Measurements from ENCODE around the gene CRTAC1.

CRTAC1 gene, protein sequence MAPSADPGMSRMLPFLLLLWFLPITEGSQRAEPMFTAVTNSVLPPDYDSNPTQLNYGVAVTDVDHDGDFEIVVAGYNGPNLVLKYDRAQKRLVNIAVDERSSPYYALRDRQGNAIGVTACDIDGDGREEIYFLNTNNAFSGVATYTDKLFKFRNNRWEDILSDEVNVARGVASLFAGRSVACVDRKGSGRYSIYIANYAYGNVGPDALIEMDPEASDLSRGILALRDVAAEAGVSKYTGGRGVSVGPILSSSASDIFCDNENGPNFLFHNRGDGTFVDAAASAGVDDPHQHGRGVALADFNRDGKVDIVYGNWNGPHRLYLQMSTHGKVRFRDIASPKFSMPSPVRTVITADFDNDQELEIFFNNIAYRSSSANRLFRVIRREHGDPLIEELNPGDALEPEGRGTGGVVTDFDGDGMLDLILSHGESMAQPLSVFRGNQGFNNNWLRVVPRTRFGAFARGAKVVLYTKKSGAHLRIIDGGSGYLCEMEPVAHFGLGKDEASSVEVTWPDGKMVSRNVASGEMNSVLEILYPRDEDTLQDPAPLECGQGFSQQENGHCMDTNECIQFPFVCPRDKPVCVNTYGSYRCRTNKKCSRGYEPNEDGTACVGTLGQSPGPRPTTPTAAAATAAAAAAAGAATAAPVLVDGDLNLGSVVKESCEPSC

DNA sequence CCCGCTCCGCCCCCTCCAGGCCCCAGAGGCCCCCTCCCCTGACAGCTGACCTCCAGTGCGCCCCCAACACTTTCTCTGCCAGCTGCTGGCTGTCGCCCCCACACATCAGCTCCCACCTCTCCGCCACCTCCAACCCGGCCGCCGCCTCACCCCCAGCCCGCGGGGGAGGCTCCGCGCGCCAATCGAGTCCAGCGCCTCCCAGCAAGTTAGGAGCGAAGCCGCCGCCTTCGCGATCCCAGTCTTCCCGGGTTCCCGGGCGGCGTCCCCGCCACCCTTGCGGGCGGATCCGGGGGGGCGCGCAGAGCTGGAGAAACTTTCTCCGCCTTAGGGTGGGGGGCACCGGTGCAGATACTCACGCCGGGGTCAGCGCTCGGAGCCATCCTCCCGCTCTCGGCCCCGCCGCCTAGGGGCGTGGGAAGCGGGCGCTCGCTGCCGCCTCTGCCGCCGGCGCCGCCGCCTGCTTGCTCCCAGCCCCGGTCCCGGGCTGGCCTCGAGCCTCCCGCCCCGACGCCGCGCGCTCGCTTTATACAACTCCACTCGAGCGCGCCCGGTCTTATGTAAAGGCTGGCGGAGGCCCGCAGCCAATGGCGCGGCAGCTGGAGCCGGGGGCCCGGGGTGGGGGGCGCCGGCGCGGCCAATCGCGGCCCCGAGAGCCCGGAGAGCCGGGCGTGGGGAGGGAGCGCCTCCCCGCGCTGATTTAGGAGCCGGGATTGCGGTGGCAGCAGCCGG is at the start of gene CRTAC1:
Gene CRTAC1, minus strand, starts transcription at position 529 of the 729 bp plus-strand sequence. Its CDS starts 149 bp downstream, at position 380.
- DNase-seq, result no peak

DNA sequence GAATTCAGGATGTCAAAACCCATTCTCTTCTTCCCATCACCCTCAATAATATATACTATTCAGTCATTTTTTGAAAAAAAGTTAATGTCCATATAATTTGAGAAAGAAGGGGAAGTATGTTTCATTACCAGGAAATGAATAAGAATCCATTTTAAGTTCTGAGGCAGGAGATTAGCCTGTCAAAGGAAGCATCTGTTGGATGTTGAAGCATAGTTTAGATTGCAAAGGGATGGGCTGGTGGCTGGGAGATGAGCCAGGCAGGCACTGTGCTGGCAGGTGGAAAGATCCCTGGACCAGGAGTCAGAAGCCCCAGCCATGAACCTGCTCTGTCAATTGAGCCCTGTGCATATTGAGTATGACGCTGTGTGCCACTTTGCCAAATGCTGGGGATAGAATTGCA is 48.4 kb upstream of the CRTAC1 start:
- DNase-seq, result no peak

DNA sequence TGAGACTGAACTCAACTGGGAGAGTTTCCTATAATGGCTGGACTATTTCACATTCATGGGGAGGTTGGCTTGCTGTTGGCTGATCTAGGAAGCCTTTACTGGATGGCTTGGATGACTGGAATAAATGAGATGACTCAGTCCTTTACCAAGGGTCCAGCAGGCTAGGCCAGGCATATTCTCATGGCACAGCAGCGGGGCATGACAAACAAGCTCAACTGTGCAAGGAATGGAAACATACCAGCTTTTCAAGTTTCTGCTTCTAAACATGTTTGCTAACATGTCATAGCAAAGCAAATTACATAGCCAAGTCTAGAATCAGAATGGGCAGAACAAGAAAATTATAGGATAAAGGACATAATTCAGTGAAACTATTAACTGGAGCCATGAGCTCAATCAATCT is 46.8 kb upstream of the CRTAC1 start:
- DNase-seq, result no peak

DNA sequence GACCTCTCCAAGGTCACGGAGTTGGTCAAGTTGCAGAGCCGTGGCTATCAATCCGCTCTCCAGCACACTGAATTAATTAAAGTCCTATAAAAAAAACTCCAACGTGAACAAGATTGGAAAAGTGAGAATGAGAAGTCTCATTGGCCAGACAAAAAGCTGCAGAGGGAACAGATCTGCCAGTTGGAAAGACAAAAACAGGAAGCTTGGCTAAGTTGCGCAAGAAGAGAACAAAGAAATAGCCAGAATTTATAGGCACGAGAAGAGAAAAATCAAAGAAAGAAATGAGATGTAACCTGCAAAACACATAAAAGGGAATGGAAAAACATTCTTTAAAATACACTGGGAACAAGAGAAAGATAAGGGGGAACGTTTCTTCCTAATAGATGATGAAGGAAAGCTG is 45.7 kb upstream of the CRTAC1 start:
- peak; percentile 30 for DNase-seq

DNA sequence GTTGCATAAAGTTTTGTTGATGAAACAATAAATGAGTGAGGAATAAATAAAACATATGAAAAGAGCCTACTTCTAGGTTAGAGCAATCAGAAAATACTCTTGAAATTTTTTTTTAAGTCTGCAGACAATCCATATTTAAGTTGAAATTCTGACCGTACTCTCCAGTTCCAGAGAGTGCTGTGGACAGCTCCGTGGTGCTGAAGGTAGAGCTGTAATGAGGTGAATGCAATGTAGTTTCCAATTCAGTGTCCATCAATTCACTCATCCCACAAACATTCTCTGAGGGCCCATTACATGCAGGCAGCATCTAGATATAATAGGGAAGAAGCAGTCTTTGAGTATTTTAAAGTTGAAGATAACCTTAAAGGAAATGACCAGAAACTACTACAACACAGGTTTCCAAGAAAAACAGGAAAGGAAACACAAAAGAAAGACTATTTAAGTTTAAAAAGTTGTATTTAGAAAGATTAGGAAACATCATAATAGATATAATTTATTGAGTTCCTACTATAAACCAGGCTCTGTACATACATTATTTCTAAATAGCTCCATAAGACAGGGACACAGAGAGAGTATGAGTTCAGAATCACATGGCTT is 44.0 kb upstream of the CRTAC1 start:
- DNase-seq, result peak; percentile 31

DNA sequence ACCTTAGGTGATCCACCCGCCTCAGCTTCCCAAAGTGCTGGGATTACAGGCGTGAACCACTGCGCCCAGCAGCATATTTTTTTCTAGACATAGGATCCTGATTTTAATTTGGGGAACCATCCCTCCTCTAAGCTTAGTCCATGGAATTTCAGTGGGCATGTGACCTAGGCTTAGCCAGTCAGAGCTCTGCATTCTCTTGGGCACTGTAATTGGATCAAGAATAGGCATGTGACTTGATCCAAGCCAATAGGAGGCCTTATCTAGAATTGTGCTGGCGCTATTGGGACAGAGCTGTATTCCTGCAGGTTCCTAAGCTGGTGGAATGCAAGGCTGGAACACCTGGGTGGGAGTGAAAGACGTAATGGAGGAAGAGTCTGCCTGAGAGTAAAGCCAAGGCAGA is 36.7 kb upstream of the CRTAC1 start:
- no peak for DNase-seq

DNA sequence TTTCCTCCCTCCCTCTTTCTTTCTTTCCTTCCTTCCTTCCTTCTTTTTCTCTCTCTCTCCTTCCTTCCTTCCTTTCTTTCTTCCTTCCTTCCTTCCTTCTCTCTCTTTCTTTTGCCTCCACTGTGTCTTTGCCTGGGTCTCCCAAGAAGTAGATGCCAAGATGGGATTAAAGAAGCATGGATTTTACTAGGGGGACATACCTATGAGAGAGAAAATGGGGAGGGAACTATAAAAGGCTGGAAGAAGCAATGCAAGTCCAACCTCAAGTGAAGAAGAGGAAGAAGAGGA is 33.3 kb upstream of the CRTAC1 start:
- DNase-seq, result no peak

DNA sequence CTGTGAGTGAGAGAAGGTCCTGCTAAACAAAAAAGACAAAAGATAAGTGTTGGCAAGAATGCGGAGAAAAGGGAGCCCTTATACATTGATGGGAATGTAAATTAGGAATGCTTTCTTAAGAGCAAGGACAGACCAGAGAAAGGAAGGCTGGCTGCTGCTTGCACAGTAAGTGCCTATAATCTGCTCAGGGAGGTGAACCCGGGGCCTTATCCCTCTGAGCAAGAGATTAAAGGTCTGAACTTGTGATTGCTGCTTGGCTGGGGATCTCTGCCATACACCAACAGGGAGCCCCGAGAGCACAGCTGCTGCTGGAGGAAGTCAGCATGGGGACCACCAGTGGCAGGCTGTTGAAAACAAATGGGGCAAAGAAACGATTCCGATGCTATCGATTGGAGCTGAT is 32.0 kb upstream of the CRTAC1 start:
- no peak for DNase-seq

DNA sequence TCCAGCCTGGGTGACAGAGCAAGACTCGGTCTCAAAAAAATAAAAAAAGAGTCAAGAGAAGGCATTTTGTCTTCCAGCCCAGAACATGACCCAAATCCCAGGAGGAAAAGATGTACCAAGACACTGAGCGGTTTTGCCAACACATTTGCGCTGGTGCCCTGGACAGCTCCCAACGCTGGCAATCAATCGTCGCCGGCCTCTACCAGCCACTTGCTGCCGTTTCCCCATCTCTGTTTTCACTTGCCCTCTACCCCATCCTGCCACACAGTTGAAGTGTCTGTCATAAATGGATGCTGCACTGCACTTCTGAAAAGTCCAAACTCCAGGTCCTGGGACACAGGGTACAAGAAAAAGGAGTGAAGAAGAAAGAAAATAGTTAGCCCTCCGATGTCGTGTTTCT is 29.7 kb upstream of the CRTAC1 start:
- DNase-seq, result no peak

GRCh38 chr10:98058295-98058694 is 27.9 kb upstream of the CRTAC1 start:
- no peak for DNase-seq

- peak; percentile 65 for DNase-seq
These were observed 25.6 kb upstream of the CRTAC1 start for GRCh38 chr10:98055841-98056516.

DNA sequence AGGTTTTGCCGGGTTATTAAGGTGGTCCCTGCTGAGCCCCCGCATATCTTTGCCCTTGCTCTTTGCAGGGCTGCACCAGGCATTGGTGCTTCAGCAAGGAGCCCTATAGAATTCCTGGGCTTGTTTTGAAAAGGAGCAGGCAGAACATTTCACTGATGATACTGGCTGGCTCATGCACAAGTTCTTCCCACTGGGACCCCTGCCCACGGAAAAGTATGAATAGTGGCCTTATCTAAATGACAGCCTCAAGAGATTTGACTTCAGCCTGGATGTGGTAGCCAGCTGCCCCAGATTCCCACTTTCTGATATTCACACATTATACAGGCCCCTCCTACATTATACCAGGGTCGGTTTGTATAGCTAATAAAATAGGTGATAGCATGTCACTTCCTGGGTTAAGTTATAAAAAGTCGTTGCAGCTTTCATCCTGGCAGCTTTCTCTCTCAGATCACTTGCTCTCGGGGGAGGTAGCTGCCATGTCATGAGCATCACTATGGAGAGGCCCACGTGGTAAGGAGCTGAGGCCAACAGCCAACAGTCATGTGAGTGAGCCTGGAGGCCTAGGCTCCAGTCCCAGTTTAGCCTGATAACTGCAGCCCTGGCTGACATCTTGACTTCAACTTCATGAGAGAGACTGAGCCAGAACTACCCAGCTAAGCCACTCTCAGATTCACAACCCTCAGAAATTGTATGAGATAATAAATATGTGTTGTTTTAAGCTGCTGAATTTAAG is 16.8 kb upstream of the CRTAC1 start:
- peak; percentile 66 for DNase-seq

GRCh38 chr10:98045785-98046389 is 15.5 kb upstream of the CRTAC1 start:
- peak; percentile 79 for DNase-seq

- DNase-seq, result peak; percentile 82
These were observed 11.1 kb upstream of the CRTAC1 start for GRCh38 chr10:98041352-98042043.

DNA sequence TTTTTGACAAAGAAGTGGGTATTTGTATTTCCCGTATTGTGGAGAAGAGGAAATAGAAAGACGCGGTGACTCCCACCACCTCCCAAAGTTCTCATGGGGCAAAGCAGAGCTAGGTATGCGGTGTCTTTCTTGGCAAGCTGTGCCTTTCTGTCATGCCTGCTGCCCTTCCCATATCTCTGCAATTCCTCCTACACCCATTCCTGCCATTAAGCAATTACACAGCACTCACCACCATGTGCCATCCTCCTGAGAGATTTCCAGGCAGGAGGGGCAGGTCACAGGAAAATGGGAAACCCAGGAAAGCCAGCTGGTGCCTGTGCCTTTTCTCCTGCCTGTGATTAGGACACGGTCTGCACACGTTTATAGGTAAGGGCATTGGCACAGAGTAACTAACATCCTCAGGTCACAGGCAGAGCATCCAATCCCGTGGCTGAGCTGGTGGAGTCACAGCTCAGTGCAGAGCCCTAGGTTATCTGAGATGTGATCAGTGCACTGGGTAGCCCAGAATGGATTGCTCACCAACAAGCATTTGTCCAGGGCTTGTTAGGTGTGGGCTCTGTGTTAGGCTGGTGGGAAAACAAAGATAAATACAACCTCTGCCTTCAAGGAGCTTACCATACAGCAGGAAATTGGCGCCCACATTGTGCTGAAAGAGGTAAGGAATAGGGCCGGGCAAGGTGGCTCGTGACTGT is 9.4 kb upstream of the CRTAC1 start:
- DNase-seq, result no peak

DNA sequence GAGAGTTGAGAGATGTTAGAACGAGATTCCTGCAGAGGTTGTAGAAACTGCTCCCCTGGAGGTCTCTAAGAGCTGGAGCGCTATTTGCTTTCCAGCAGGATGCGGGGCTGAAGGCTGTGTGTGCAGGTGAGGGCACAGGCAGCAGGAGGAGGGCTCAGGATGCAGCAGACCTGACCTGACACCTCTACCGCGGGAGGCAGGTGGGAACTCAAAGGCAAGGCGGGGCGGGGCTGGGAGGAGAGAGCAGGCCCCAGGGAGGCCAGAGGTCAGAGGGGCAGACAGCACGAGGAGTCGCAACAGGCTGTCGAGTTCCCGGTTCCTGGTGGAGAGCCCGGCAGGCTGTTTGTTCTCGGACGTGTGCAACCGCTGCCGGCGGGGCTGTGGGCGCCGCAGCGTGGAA is 7.9 kb upstream of the CRTAC1 start:
- DNase-seq, result no peak

GRCh38 chr10:98035599-98035998 is 5.2 kb upstream of the CRTAC1 start:
- DNase-seq, result no peak

GRCh38 chr10:98033515-98033914 is 3.1 kb upstream of the CRTAC1 start:
- DNase-seq, result no peak

- no peak for DNase-seq
These were observed 1.0 kb upstream of the CRTAC1 start for GRCh38 chr10:98031440-98031839.

DNA sequence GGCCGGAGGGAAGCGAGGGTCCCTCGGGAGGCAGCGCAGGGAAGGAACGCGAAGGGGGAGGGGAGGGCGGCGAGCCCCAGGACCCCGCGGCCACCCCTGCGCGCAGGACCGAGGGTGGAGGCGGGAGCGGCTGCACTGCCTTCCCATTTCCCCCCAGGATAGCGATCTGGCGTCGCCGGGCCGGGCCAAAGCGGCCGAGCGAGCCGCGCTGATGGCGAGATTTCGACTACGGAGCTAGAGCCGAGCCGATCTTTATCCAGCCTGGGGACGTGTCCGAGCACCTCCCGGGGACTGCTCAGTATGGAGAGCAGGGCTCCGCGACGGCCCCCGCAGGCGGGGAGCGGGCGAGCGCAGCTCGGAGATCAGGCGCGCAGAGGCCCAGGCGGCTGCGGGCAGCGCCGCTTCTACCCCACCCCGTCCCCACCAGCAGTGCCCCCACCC is 590 bp upstream of the CRTAC1 start:
- DNase-seq, result no peak
